NCI-H748 treated with DMSO at 0.1 percent for 48 hours (cell line): ENCODE data around the gene SMPD4.
"Not testable (repeated sequence)": the region's sequence is repeated elsewhere in the genome, so short reads cannot be mapped to it uniquely, and the experiment has no call there.

Experiments used
- DNase-seq: peaks from one replicate; lab custom pipeline; 2025; lab: John Stamatoyannopoulos, UW

The SMPD4 gene

DNA sequence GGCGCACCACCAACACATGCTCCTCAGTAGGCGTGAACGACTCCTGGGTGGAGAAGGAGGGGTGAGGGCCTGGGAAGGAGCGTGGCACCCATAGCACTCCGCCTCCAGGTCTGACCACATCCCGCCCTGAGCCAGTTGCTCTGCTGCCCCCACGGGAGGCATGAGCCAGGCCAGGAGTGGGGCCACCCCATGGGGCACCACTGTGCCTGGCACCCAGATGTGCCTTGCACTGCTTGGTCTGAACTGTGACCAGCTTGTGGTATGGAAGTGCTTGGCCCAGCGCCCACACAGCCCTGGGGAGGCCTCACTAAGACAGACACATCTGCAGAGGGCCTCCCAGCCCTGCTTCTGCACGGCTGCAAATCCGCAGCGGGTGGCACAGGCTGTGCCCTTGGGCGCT is 24.0 kb downstream of the SMPD4 start:
- DNase-seq: not testable (repeated sequence)

DNA sequence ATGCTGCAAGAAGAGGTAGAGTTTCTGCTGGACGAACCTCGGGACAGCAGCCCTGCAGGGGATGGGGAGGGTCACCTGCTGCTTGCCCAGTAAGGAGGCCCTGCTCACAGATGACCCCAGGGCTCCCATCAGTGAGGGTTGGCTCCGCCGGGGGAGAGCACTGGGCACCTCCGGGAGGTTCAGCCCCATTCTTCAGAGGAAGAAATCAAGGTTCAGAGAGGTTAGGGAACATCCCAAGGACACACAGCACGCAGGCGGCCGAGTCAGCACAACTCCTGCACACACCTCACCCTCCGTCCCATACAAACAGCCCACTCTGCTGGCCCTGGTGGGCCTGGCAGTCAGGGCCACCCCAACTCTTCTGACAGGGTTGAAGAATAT is 24.8 kb downstream of the SMPD4 start:
- no peak for DNase-seq

DNA sequence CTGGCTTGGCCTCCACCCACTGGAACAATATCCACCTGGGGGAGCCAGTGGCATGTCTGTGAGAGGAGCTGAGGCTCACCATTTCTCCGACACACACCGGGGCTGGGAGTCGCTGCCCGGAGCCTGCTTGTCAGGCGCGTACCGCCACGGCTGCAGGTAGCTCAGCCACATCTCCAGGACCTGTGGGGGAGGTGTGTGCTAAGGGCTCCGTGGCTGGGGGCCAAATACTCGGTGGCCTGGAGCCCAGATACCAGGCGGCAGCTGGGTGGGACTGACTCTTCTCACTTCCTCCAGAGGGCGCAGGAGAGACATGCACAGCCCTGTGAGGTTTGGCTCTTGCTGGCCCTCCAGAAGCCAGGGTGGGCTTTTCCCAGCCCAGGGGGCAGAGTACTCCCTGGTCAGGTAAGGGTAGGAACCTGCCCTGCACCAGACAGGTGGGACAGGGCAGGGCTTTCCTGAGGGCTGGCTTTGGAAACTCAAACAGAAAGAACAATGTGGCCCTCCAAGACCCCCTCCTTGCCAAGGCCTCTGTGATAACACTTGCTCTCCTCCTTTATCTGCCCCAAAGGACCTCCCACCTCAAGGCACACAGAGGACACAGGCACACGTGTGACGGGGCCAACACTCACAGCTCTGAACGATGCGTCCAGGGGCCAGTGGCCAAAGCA is 25.3 kb downstream of the SMPD4 start:
- not testable (repeated sequence) for DNase-seq

DNA sequence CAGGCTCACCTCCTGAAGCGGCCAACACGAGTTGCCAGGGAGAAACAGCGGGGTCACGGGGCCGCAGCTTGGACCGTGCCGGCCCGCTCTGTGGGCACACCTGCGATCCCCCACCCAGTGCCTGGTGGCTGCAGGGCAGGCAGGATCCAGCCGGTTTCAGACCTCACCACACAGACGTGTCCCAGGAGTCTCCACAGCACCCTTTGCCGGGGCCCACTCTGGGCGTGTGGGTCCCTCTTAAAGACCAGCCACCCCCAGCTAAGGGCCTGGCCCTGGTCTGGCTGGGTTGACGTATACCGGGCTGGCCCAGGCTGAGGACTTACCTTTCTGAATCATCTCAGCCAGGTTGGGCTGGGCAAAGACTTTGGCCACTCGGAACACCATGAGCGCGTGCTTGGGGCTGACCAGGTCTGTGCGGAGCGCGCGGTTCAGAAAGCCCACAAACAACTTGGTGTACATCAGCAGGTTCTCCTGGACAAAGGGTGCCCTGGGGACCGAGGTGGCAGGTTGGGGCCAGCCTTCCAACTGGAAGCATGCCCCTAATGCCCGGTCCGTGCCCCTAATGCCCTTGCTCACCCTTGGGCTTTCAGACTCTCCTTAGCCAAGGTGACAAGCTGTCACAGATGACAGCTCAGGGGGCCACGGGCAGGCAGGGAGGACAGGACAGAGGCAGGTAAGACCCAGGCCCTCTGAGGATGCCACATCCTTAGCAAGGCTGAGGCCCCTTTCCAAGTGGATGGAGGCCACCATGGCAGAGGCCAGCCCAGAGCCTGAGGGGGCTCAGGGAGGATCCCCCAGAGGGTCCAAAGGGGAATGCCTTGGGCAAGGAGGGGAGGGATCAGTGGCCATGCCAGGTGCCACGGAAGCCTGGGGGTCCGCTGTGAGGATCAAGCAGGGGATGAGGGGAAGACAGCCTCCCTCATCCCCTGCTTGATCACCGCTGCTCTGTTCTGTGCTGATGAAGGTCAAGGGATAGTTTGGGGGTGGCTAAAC is 26.3 kb downstream of the SMPD4 start:
- no peak for DNase-seq

DNA sequence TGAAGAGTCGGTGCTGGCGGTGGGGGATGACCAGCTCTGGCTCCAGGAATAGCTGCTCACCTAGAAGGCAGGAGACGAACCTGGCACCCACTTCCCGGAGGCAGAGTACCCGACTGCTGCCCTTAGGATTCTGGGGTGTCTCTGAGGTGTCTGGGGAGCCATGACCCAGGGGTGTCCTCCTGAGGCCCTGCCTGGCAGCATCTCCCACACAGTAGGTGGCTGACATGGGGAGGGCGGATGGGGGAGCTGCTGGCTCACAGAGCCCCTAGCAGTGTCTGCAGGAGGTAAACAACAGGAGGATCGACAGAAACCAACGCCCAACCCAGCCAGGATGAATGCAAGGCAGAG is 27.0 kb downstream of the SMPD4 start:
- not testable (repeated sequence) for DNase-seq

DNA sequence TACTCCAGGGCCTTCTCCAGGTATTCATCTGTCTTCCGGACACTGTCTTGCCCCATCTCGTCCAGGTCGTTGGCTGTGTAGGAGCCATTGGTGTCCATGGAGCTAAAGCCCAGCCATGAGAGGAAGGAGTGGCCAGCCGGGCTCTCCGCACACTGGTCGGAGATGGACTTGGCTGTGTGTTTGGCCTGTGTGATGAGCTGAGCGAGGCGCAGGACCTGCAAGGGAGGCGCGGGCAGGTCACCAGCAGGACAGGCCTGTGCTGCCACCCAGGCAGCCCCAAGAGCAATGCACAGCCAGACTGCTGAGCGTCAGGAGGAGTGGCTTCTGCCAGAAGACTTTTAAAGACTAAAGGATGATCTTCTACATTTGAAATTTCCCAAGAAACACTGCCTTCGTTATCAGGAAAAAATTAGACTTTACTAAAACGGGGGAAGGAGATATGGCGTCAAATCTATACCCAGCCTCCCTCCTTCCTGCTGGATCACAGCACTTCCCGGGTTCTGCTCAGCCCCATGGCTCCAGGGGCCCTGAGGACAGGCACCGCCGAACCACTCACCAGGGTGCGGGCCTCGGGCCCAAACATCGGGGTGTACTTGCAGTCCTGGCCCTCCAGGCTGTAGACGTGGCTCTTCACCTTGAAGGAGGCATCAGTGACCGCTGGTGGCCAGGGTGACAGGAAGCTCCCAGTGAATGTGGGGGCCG is 27.5 kb downstream of the SMPD4 start:
- not testable (repeated sequence) for DNase-seq

DNA sequence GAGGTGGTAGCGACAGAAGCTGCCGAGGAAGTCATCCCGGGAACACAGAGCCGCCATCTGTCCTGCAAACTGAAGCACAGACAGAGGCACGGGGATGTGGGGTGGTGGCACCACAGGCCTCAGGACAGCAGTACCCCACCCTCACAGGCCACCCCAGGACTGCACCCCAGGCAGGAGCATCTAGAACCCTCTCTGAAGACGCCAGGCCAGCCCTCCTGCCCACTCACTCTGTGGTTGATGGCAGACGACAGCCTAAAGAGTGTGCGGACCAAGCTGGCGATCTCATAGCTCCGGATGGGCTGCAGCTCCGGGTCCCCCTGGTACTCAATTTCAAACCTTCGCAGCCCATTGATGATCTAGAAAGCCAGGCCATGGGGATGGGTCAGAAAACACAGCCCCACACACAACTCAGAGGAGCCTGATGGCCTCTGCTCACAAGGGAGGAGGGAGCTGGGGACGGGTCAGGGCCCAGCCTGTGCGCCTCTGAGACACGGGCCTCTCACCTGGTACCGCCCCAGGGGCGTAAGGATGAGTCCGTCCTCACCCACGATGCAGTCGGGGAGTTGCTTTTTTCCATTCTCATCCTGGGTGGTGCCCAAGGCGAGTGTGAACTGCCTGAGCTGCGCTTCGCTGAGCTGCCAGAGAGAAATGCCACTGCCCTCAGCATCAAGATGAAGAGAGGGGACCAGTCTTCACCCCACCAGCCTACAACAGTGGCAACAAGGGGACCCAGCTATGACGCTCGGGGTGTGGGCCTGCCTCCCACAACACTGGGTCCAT is 28.4 kb downstream of the SMPD4 start:
- no peak for DNase-seq

DNA sequence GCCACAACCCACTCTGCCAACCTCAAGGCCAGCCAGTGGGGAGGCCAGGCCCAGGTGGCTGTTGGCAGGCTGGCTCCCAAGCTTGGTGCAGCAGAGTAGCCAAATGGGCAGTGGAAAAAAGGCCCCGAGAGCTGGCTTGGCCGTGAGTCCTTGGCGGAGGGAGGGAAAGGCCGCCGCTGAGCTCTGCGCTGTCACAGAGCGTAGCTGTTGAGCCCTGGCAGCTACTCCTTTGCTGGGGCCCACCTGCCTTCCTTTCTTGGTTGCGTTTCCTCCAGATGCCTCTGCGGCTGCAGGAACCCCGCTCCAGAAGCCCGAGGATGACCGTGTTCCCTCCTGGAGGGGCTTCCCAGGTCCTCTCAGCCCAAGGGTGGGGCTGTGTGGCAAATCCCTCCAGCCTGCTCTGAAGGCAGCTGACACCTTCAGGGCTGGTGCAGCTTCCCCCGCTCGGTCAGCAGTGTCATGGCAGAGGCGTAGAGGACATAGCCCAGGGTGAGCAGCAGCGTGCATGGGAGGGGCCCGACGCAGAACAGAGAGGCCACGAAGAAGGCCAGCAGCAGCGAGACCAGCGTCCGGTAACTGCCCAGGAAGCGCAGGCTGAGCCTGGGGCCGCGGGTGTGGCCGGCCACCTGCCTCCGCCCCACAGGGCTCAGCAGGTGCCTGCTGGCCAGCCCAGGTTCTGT is 29.1 kb downstream of the SMPD4 start:
- DNase-seq: not testable (repeated sequence)

DNA sequence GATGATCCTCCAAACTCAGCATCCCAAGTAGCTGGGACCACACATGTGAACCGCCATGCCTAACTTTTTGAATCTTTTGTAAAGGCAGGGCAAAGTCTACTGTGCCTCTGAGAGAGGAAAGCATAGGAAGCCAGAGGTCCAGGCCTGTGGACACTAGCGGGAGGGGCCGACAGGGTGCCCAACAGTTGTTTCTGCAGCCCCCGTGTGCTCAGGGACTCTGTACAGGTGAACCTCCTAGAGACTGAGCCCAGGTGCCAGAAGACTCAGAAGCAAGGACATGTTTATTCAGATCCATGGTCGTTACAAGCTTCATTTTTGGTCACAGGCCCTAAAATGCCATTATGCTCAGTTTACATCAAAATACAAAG is 30.3 kb downstream of the SMPD4 start:
- not testable (repeated sequence) for DNase-seq

DNA sequence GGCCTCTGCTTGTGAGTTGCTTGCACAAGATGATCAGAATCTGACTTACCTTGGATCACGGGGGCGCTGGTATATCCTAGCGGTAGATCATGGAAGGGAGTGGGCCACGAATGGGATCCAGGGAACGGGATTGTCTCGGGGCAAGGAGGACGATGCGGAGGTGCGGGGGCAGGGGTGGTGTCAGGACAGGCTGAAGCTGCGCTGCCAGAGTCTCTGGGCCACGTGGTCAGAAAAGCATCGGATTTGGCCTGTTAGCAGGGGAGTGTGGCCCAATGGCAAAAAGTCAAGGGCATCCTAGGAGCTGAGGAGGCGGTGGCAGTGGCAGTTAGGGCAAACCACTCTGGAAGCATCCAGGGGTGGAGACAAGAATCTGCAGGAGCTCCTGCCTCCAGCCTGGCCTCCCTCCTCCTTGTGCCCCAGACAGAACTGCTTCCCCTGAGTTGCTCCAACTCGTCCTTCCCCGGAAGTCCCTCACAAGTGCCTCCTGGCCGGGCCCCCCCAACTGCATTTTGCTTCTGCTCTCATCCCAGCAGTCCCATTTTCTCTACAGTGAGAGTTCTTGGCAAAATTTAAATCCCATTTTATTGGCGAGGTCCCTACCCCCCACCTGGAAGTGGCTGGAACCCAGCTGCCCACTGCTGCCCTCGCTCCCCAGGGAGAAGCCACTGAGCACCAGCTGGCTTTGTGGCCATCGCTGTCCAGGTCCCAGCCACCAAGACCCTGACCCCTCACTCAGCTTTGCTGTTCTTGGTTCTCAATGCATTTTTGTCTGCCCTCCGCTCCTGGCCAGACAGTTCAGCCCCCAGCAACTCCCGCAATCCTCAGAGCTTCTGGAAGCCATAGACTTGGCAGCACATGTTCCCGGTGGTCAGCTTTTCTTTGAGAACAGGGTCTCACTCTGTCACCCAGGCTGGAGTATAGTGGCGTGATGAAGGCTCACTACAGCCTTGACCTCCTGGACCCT is 30.9 kb downstream of the SMPD4 start:
- DNase-seq: no peak

DNA sequence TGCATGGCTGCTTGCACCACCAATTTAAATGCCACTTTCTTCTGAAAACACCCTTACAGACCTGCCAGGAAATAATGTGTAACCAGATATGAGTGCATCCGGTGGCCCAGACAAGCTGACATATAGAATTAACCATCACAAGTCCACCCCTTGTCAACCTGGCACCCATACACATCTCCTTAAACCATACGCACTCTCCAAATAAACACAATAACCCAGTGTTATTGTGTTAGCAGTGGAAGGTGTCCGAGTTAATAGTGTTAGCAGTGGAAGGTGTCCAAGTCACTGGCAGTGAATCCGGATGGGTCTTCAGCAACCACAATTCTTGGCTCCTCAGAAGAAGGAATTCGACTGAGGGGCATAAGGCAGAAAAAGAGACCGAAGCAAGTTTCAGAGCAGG is 32.9 kb downstream of the SMPD4 start:
- not testable (repeated sequence) for DNase-seq

DNA sequence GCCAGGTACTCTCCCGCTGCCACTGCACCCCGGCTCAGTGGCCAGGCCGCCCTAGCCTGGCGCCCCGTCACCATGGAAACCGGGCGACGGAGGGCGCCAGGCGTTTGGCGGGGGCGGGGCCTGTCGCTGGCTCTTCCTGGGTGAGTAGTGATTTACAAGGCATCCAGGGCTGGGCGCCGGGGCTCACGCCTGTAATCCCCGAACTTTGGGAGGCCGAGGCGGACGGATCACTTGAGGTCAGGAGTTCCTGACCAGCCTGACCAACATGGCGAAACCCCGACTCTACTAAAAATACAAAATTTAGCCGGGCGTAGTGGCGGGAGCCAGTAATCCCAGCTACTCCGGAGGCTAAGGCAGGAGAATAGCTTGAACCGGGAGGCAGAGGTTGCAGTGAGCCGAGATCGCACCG is 36.4 kb downstream of the SMPD4 start, which contains the start of gene CCDC74B:
Gene CCDC74B, minus strand, starts transcription at position 107 of the 409 bp plus-strand sequence. CDS start 116 bp downstream, outside the sequence.
- not testable (repeated sequence) for DNase-seq

DNA sequence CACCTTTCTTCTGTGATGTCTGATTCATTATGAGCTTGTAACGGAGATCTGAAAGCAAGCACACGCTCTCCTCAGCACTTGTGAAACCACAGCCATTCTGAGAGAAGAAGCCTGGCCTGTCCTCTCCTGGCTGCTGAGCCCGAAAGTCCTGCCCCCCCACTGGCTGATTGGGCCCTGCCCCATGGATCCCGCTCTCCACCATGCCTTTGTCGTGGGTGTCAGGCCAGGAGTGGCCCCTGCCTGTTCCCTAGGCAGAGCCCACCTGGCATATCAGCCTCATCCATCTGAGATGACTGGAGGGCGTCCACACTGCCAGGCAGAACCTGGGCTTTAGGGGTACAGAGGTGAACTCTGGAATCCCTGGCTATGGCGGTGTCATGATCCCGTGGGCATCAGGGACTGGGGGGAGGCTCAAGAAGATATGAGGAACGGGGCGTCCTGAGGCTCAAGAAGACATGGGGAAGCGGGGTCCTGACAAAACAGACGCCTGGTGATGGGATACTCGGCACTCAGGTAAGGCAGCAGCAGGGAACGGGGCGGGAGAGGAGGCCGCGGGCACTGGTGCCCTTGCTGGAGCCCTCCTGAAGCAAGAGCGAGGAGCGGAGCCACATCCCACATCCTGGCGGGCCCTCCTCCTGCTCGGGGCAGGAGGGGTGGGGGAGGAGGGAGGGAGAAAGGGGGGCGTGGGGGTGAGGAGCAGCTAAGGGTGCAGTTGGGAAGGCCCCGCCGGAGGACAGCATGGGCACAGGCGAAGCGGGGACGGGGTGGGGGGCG is 37.9 kb downstream of the SMPD4 start:
- not testable (repeated sequence) for DNase-seq

DNA sequence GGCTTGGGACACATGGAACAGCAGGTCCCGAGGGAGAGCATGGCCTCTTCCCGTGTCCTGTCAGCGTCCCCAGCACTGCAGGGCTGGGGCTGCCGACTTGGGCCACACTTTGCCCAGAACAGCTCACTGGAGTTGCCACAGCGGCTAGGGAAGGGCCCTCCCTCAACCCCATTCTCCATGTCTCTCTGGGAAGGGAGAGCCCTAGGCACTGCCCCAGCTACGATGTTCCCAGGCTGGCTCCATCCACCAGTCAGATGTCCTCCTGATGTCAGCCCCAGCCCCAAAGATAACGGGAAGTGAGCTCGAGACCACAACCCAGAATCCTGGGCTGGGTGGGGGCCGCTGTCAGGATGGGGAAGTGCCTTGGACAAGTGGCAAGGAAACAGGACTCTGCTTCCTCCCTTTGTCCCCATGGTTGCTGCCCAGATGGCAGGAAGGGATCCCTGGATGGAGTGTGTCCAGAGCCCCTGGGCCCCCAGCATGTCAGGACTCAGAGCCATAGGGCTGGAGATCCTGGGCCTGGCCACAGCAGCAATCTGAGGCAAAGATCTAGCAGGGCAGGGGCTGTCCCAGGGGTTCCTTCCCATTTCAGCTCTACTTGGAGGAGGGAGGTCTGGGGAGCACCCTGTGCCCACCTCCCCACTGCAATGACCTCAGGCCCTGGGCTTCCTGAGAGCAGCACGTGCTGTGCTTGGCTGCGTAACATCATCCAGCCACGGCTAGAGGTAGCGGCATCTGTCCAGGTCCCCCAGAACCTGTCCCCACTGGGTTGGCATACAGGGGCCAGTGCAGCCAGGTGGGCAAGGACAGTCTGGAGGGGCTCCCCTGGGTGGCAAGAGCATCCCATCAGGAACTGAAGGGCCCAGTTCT is 38.8 kb downstream of the SMPD4 start:
- not testable (repeated sequence) for DNase-seq

DNA sequence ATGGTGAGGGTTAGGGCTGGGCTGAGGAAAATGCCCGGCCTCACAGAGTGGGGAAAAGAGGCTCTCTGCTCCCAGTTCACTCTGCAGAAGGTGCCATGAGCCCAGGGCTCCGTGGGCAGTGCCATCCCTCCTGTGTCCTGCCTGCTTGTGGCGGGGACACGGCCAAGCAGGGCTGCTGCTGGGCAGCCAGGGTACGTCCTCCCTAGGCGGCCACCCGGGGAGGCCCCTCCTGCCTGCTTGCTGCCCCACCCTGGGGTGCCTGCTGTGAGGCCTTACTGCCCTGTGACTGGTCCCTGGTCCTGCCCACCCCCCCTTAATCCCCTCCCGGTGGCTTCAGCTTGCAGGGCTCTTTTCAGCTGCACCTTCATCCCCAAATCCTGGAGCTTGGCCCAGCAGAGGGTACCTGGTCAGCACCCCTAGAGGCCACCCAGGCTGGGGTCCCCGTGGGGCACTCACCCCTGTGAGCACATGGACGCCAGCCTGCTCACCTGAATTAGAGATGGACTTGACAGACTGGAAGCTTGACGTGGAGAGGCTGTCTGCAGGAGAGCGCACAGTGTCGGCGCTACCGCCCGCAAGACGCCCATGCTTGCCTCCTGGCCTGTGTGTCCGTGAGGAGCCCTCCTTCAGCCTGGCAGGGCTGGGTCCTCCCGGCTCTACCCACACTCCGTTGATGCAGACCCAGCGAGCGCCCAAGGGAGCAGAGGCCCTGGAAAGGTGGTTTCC is 39.6 kb downstream of the SMPD4 start:
- not testable (repeated sequence) for DNase-seq

DNA sequence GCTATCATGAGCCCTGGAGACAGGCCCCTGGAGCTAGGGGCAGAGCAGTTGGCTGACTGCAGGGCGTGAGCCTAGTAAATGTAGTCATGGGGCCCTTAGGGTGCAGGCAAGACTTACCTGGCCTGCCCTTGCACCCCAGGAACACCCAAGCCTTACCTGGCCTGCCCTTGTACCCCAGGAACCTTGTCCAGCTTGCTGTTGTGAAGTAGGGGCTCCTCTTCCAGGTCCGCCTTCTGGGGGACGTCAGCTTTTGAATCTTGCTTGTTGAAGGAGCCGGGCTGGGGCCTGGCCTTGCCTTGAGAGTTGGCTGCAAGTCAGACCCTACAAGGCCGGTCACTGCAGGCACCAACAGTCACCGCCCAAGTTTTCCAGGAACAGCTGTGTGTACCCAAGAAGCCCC is 40.4 kb downstream of the SMPD4 start:
- not testable (repeated sequence) for DNase-seq

DNA sequence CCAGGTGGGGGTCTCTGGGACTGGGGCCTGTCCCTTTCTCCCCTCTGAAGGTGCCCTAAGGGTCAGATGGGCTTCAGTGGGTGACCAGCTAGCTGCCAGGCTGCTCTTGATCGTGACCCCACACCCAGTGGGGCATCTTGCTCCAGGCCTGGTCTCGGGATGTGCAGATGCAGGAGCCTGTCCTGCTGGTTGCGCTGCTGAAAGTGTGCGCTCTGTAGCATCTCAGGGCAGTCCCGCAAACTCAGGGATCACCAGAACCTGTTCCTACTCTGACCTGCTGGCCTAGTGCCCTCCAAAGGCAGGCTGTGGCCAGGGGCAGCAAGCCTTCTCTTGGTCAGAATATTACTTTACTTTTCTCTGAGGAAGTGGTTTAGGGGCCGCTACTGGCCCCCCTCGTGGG is 40.9 kb downstream of the SMPD4 start:
- DNase-seq: not testable (repeated sequence)
